Mucosa of gallbladder (tissue), 1 donor: Measurements from ENCODE around the gene KRT6C. TPM values are rescaled to one million over a fixed set of nuclear protein-coding genes. Genes with fewer than 3 reads are reported as not detected.

Source experiments
- DNase-seq: peaks from one replicate; pipeline ENCODE4 v3.0.0-alpha.2; 2020; ENCODE audit warnings: low spot score
- total RNA-seq: library from RNA; stranded (reverse); gene quantifications from one replicate; pipeline ENCODE4 v1.2.1, GENCODE V29; 2021
- donor health status: DM: no; HTN: no; CAD: no.

KRT6C gene
- total RNA-seq, 1 donor from 2014 or later, result not detected

DNA sequence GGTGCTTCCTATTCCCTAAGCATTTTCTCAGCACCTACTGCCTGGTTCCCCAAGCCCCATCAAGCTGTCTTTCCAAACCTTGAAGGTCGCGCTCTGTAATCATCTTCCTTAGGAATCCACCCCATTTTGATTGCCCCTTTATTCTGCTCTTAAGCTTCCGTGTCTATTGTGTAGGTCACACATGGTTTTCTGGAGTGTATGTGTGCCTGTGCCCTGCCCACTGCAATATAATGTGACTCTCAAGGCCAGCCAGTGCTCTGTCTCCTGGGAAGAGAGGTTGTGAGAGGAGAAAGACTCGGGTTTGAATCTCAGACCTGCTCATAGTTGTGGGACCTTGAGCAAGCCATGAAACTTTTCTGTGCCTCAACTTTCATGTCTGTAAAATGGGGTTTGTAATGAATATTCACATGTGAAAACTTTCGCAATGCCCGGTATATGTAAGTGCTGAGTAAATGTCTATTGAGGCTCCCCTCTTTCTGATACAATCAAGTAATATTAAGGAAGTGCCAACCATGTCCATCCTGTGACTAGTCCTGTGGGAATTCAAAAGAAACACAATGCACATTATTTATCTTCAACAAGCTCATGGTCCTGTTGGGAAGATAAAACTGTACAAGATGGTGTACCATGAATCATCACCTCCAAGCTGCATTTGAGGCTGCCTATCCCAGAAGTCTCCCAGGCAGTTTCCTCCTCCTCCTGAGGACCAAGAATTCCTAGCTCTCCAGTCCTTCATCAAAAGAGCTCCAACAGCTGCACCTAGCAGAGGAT, 38.7 kb downstream of the KRT6C start:
- DNase-seq, result no peak

DNA sequence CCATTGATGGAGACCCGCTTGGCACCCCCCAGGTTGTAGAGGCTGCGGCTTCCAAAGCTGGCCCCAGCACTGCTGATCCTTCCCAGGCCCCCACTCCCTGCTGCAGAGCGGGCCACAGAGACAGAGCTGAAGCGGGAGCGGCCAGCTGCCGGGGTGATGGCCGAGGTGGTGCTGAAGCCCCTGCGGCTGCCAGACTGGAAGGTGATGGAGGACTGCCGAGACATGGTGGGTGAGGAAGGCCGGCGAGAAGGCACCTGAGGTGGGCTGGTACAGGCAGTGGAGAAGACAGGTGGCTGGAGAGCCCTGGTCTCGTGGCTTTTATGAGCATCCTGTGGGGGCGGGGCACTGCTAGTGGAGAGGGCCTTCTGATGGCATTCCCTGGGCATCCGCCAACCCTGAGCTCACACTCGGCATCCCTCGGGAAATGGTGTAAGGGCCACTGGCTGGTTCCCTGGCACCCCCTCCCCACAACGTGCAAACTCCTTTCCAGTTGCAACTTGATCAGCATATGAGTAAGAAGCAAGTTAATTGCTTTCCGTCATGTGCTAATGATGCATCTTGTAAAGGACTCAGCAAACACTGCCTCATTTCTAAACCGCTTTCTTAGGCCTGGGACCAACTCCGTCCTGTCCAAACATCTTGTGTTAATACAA, 39.4 kb downstream of the KRT6C start, which contains the start of gene KRT75:
Gene KRT75, minus strand, starts transcription at position 291 of the 653 bp plus-strand sequence. Its CDS starts 67 bp downstream, at position 224.
- DNase-seq, result no peak

DNA sequence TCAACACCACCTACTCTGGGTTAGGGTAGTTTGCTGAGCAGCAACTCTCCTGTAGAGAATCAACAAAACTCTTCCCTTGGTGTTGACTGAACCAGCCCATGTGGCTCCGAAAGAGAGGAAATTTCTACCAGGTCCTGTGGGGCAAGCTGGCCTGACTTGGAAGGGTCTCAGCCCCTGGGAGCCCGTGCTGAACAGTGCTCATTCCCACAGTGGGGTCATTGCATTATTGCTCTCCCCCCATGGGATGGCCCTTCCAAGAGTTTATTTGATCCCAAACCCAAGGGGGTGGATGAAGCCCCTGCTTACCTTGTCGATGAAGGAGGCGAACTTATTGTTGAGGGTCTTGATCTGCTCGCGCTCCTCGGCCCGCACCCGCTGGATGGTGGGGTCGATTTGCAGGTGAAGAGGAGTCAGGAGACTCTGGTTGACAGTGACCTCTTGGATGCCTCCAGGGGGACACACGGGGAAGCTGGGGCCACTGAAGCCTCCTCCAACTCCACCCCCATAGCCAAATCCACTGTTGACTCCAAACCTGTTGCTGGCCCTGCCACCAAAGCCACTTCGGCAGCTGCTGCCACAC, 40.0 kb downstream of the KRT6C start:
- DNase-seq, result no peak

DNA sequence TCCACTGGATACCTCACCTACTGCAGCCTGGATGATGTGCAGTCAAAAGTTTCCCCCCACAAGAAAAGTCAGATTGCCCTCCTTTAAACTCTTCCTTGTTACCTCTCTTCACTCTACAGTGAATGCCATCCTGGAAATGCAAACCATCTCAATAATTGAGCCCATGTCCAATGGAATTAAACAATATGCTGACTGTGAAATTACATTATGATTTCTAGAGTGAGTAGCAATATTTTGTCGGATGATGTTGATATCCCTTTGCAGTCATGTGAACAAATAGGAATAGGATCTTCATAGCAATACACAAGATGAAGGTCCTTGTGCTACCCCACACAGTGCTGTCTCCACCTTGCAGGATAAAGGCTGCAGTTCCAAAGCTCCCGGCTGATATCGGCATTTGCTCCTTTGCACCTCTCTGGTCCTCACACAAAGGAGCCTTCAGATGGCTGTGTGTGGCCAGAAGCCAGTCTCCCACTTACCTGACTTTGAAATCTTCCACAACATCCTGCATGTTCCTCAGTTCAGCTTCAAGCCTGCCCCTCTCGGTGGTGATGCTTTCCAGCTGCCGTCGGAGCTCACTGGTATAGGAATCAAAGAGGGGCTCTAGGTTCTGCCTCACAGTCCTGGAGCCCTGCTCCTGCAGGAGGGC, 40.9 kb downstream of the KRT6C start:
- no peak for DNase-seq

DNA sequence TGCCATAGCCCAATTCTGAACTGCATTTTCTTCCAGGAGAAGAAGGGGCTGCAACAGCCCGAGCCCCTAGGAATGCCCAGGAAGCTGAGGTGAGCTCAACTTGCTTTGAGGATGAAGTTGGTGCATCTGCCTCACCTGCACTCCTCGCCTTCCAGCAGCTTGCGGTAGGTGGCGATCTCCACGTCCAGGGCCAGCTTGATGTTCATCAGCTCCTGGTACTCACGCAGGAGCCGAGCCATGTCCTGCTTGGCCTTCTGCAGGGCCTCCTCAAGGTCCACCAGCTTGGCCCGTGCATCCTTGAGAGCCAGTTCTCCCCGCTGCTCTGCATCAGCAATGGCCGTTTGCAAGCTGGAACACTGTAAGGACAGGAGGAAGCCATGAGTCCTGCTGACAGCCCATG, 45.5 kb downstream of the KRT6C start:
- DNase-seq, result no peak

DNA sequence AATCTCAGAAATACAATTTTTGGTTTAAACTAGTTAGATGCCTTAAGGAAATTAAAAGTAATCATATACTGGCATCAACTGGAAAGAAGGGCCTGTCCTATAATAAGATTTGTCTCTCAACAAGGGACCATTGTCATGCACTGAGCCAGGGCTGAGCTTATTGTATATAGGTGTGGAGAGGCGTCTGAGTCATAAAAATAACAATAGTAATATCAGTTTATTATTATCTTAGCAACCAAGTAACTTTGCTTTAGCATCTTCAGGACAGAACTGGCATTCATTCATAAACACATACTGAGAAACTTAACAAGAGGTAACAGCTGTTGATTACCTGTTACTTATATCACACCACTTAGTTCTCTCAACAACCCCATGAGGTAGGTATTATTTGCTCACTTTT, 46.5 kb downstream of the KRT6C start:
- no peak for DNase-seq

DNA sequence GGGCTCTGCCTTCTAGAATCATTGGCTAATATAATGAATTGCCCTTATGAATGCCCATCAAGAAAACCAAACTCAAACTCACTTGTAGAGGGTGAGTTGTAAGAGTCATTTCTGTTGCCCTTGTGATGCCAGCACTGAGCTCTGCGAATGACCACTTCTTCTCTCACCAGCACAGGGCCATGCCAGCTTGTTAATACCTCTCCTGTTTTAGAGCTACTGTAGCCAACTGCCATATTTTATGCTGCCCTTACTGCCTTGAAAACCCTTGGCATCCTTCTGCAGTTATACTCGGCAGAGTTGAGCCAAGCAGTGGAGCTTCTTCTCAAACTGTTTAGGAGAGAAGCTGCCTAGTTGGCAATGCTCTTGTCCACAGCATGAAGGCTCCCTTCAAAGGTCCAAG, 47.6 kb downstream of the KRT6C start:
- no peak for DNase-seq

DNA sequence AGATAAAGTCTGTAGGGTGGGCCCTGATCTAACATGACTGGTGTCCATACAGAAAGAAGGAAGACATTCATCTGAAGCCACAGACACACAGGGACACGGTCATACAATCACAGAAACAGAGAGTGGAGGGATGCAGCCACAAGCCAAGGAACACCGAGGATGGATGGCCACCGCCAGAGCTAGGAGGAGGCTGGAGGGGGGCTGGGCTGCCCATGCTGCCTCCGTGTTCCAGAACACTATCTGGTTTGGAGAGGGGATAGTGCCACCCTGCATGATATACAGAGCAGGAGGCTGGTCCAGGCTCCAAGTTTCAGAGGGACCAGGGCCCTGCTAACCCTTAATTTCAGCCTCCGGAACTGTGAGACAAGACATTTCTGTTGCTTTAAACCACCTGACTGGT, 48.1 kb downstream of the KRT6C start:
- DNase-seq, result no peak

DNA sequence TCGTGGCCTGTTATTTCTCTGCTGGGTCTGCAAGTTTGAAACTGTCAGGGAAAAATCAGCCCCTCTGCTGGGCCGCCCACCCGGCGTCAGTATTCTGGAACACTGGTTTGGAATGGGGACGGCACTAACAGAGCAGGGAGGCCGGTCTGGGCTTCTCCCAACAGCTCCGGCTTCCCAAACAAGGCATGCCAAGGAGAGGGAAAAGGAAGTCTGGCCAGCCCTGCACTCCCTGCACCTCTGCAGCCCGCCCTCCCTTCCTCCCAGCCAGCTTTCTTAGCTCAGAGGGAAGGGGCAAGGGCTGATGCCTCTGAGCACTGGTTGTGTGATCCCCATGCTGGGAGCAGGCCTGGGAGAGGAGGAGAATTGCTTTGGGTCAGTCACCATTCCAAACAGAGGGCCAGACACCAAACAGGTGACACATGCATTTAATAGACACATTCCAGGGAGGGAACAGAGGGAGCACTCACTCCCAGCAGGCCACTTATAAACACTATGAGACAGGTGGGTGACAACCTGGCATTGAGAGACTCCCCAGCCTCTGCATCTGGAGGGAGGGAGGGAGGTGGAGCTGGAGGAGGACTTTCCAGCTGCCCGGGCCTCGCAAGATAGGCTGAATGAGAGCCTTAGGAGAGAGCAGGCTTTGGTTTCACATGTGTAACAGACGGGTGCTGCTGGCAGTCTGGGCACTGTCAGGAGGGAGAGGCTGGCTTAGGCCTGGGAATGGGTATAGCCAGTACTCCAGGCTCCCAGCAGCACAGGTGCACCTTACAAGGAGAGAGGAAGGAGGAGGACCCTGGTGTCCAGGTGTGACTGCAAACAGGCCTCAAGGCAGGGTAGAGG, 49.7 kb downstream of the KRT6C start:
- DNase-seq, result peak; percentile 24

DNA sequence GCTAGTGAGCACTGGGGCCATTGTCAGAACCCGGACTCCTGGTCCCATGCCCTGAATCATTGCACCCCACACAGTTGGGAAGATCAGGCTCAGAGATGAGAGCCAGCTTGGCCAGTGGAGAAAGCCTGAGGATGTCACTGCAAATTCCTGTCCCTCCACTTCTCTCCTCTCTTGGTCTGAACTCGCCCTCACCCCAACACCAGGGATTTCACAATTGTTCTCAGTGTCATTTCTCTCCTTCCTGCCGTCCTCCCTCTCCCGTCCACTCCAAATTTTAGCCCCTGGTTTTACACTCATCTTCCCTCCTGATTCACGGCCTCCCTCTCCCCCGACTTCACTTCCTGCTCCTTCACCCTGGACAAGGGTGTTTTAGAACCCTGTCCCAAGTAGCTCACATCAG, 50.6 kb downstream of the KRT6C start:
- DNase-seq, result no peak

DNA sequence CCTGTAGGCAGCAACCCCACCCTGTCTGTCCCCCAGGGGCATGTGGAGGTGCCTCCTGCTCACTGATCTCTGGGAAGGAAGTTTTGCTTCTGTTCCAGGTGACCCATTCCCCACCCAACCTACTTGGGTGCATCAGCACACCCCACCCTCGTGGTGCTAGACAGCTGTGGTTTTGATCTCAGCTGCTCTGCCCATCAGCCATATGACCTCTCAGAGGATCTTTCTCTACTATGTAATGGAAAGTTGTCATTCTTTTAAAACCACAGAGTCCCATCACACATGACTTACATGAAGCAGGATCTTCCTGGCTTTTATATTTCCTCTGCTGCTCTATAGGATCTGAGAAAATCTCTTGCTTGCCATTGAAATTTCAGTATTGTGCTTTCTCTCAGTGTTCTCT, 53.9 kb downstream of the KRT6C start:
- DNase-seq, result no peak

DNA sequence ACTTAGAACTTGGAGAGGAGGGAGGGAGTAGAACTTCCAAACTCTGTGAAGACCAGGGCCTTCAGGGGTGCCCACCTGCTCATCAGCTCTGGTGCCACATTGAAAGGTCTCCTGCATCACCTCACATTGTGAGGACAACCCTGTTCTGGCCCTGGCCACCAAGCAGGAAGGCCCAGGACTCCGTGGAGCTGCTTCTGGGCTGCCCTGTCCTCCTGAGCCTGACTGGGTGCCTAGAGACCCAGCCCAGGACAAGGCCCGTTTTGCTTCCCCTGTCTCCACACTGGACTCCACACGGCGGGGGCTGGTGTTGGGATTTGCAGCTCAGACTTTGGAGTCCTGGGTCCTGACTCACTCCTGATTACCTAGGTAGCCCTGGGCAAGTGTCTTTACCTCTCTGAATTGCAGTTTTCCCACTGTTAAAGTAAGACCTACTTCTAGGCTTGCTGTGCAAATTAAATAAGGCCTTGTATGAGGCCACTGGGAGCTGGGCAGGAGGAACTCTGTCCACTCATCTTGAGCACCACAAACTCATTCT, 55.0 kb downstream of the KRT6C start:
- no peak for DNase-seq

Other genes starting within 250 kb of the KRT6C start
- gene KRT7, start 240.6 kb downstream of the KRT6C start, total RNA-seq, result 335 TPM
- 1.1 TPM for gene KRT86, start 199.2 kb downstream of the KRT6C start, total RNA-seq
- 0.55 TPM for gene KRT81, start 182.3 kb downstream of the KRT6C start, total RNA-seq
- gene KRT83, start 152.4 kb downstream of the KRT6C start, total RNA-seq, result not detected
- not detected for gene KRT85, start 106.3 kb downstream of the KRT6C start, total RNA-seq
- not detected for gene KRT84, start 88.2 kb downstream of the KRT6C start, total RNA-seq
- gene KRT82, start 67.5 kb downstream of the KRT6C start, total RNA-seq, result not detected
- not detected for gene KRT75, start 39.4 kb downstream of the KRT6C start, total RNA-seq
- gene KRT6B, start 21.7 kb downstream of the KRT6C start, total RNA-seq, result not detected
- not detected for gene KRT6A, start 19.5 kb upstream of the KRT6C start, total RNA-seq
- not detected for gene KRT5, start 46.6 kb upstream of the KRT6C start, total RNA-seq
- not detected for gene KRT71, start 79.3 kb upstream of the KRT6C start, total RNA-seq
- not detected for gene KRT74, start 100.0 kb upstream of the KRT6C start, total RNA-seq
- gene KRT72, start 127.7 kb upstream of the KRT6C start, total RNA-seq, result not detected
- not detected for gene KRT73, start 144.8 kb upstream of the KRT6C start, total RNA-seq
- gene KRT2, start 178.4 kb upstream of the KRT6C start, total RNA-seq, result not detected
- gene KRT1, start 206.6 kb upstream of the KRT6C start, total RNA-seq, result 2.9 TPM
- gene KRT77, start 229.7 kb upstream of the KRT6C start, total RNA-seq, result not detected